NCI-H146 (cell line): ENCODE data around the gene TECTB.

Experiments used
- DNase-seq: peaks from one replicate; lab custom pipeline; 2025; lab: John Stamatoyannopoulos, UW

The TECTB gene

GRCh38 chr10:112311481-112311880 lies 28.3 kb downstream of the TECTB start:
- DNase-seq = no peak

- DNase-seq = no peak
Observed at GRCh38 chr10:112313234-112313633, 30.0 kb downstream of the TECTB start.

GRCh38 chr10:112313911-112314310 lies 30.7 kb downstream of the TECTB start:
- no peak for DNase-seq

- peak; percentile 46 for DNase-seq
Observed at GRCh38 chr10:112314822-112315474, 31.7 kb downstream of the TECTB start.

GRCh38 chr10:112327678-112328077 lies 44.5 kb downstream of the TECTB start:
- DNase-seq = no peak

- DNase-seq = no peak
Observed at GRCh38 chr10:112330162-112330561, 47.0 kb downstream of the TECTB start.

GRCh38 chr10:112330607-112331160 lies 47.5 kb downstream of the TECTB start:
- no peak for DNase-seq

- DNase-seq = no peak
Observed at GRCh38 chr10:112332022-112332421, 48.8 kb downstream of the TECTB start.

GRCh38 chr10:112332509-112333228 lies 49.5 kb downstream of the TECTB start:
- DNase-seq = peak; percentile 4

GRCh38 chr10:112333452-112333851 lies 50.3 kb downstream of the TECTB start:
- no peak for DNase-seq

GRCh38 chr10:112335111-112335867 lies 52.1 kb downstream of the TECTB start:
- no peak for DNase-seq

- no peak for DNase-seq
Observed at GRCh38 chr10:112335868-112336265, 52.7 kb downstream of the TECTB start.

- no peak for DNase-seq
Observed at GRCh38 chr10:112336556-112337201, 53.5 kb downstream of the TECTB start.

- no peak for DNase-seq
Observed at GRCh38 chr10:112338957-112339356, 55.8 kb downstream of the TECTB start.

- no peak for DNase-seq
Observed at GRCh38 chr10:112340601-112341000, 57.4 kb downstream of the TECTB start.

GRCh38 chr10:112343056-112343806 lies 60.0 kb downstream of the TECTB start:
- DNase-seq = no peak

GRCh38 chr10:112344261-112344660 lies 61.1 kb downstream of the TECTB start:
- DNase-seq = no peak

- no peak for DNase-seq
Observed at GRCh38 chr10:112345202-112345601, 62.0 kb downstream of the TECTB start.

GRCh38 chr10:112345743-112346142 lies 62.5 kb downstream of the TECTB start:
- no peak for DNase-seq

- no peak for DNase-seq
Observed at GRCh38 chr10:112346774-112347173, 63.6 kb downstream of the TECTB start.
